IPS-18c (cell line): ENCODE results near the gene LOX.

Experiments
- H3K4me3 ChIP-seq: 2 replicates; pipeline ENCODE4 v1.7.0; 2013; ENCODE audit warnings: low read depth, mild to moderate bottlenecking, low read length, moderate library complexity; ENCODE audit not compliant: insufficient read depth
- H3K9me3 ChIP-seq: one replicate; pipeline ENCODE4 v1.6.1; 2013; ENCODE audit warnings: mild to moderate bottlenecking, low read length, moderate library complexity; ENCODE audit not compliant: control insufficient read depth, insufficient read depth

LOX gene

GRCh38 chr5:122073018-122073417, 5.0 kb downstream of the LOX start:
- Histone ChIP-seq H3K4me3 (no peak overlapping the region), H3K9me3 (no peaks in the 10 kb centered on the region)

GRCh38 chr5:122067390-122067789, 10.7 kb downstream of the LOX start:
- H3K9me3 ChIP-seq, result no peaks in the 10 kb centered on the region
- no peak overlapping the region for H3K4me3 ChIP-seq

- no peak overlapping the region for H3K4me3 ChIP-seq
- H3K9me3 ChIP-seq, result no peaks in the 10 kb centered on the region
Observed at GRCh38 chr5:122064992-122065391, 13.1 kb downstream of the LOX start.

- Histone ChIP-seq H3K9me3 (no peaks in the 10 kb centered on the region), H3K4me3 (no peak overlapping the region)
Observed at GRCh38 chr5:122063836-122064235, 14.2 kb downstream of the LOX start.

GRCh38 chr5:122062205-122062604, 15.9 kb downstream of the LOX start:
- H3K4me3 ChIP-seq, result no peak overlapping the region
- no peaks in the 10 kb centered on the region for H3K9me3 ChIP-seq

GRCh38 chr5:122056913-122057312, 21.1 kb downstream of the LOX start:
- H3K4me3 ChIP-seq, result no peak overlapping the region

GRCh38 chr5:122054266-122054665, 23.8 kb downstream of the LOX start:
- H3K9me3 ChIP-seq, result no peaks in the 10 kb centered on the region
- H3K4me3 ChIP-seq, result no peak overlapping the region

More at GRCh38 chr5:122056913-122057312, 21.1 kb downstream of the LOX start:
- no peaks in the 10 kb centered on the region for H3K9me3 ChIP-seq

- Histone ChIP-seq H3K9me3 (no peaks in the 10 kb centered on the region), H3K4me3 (no peak overlapping the region)
Observed at GRCh38 chr5:122053181-122054109, 24.6 kb downstream of the LOX start.

- Histone ChIP-seq H3K4me3 (no peak overlapping the region), H3K9me3 (no peaks in the 10 kb centered on the region)
Observed at GRCh38 chr5:122051569-122051968, 26.5 kb downstream of the LOX start.

- Histone ChIP-seq H3K4me3 (no peak overlapping the region), H3K9me3 (no peaks in the 10 kb centered on the region)
Observed at GRCh38 chr5:122050959-122051358, 27.1 kb downstream of the LOX start.

- no peak overlapping the region for H3K4me3 ChIP-seq
Observed at GRCh38 chr5:122040636-122041302, 37.3 kb downstream of the LOX start.

GRCh38 chr5:122036326-122036725, 41.7 kb downstream of the LOX start:
- Histone ChIP-seq H3K9me3 (no peaks in the 10 kb centered on the region), H3K4me3 (no peak overlapping the region)

More at GRCh38 chr5:122040636-122041302, 37.3 kb downstream of the LOX start:
- H3K9me3 ChIP-seq, result no peaks in the 10 kb centered on the region

- Histone ChIP-seq H3K4me3 (no peak overlapping the region), H3K9me3 (no peaks in the 10 kb centered on the region)
Observed at GRCh38 chr5:122035913-122036312, 42.1 kb downstream of the LOX start.

- no peak overlapping the region for H3K4me3 ChIP-seq
- no peaks in the 10 kb centered on the region for H3K9me3 ChIP-seq
Observed at GRCh38 chr5:122031836-122032235, 46.2 kb downstream of the LOX start.

GRCh38 chr5:122030251-122030650, 47.8 kb downstream of the LOX start:
- Histone ChIP-seq H3K9me3 (no peaks in the 10 kb centered on the region), H3K4me3 (no peak overlapping the region)

GRCh38 chr5:122029818-122030217, 48.2 kb downstream of the LOX start:
- Histone ChIP-seq H3K9me3 (no peaks in the 10 kb centered on the region), H3K4me3 (no peak overlapping the region)

- Histone ChIP-seq H3K4me3 (no peak overlapping the region), H3K9me3 (no peaks in the 10 kb centered on the region)
Observed at GRCh38 chr5:122022966-122023365, 55.1 kb downstream of the LOX start.

GRCh38 chr5:122019919-122020590, 58.0 kb downstream of the LOX start:
- no peaks in the 10 kb centered on the region for H3K9me3 ChIP-seq
- no peak overlapping the region for H3K4me3 ChIP-seq
